Activated CD4-positive, alpha-beta T cell treated with anti-CD3 and anti-CD28 coated beads for 1 hour (primary cell): ENCODE measurements around the gene FAM25A.
"Not testable (repeated sequence)": the region's sequence is repeated elsewhere in the genome, so short reads cannot be mapped to it uniquely, and the experiment has no call there.

Source experiments
- DNase-seq: peaks from one replicate; pipeline ENCODE4 v3.0.0-alpha.2; 2020

The FAM25A gene

DNA sequence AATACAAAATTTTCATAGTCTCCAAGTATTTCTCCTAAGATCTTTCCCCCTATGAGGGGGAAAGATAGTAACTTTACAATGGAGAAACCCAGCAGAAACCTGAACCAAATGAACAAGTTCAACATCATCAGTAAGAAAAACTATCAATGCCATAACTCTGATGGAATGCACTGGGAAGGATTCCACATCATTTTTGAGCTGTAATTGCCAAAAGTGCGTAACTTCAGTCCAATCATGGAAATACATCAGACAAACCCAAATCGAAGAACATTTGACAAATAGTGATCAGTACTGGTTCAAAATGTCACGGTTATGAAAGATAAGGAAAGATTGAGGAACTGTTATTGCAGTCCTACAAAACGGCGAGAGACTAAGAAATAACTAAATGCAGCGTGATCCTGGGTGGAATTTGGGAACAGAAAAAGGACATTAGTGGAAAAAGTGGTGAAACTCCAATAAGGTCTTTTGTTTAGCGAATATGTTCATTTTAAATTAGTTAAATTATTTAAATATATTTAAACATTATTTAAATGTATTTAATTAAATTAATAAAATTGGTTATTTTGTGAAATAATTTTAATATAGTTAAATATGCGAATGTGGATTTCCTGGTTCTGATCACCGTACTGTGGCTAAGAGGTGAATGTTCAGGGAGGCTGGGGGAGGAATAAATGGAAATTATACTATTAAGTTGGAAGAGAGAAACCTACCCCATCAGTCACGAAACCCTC, 4.9 kb upstream of the FAM25A start:
- DNase-seq = not testable (repeated sequence)

- not testable (repeated sequence) for DNase-seq
These were observed 2.0 kb upstream of the FAM25A start for GRCh38 chr10:87018127-87018526.

DNA sequence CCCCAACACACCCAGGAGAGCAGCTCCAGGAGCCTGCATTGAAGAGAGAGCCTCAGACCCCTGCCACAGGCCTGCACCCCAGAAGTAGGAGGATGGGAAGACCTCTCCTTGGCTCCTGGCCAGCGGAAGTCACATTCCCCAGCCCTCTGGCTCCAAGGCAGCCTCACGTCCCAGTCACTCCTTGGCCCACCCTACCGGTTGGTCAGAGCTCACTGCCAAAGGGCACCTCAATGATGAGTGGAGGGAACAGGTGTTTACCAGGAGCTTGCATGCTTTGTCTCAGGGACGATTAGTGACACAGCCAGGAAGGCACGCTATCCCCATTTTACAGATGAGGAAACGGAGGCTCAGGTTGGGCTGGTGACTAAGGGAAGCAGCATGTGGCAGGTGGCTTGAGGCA, 1.0 kb upstream of the FAM25A start:
- not testable (repeated sequence) for DNase-seq

- DNase-seq = not testable (repeated sequence)
These were observed 590 bp upstream of the FAM25A start for GRCh38 chr10:87019504-87019903.

DNA sequence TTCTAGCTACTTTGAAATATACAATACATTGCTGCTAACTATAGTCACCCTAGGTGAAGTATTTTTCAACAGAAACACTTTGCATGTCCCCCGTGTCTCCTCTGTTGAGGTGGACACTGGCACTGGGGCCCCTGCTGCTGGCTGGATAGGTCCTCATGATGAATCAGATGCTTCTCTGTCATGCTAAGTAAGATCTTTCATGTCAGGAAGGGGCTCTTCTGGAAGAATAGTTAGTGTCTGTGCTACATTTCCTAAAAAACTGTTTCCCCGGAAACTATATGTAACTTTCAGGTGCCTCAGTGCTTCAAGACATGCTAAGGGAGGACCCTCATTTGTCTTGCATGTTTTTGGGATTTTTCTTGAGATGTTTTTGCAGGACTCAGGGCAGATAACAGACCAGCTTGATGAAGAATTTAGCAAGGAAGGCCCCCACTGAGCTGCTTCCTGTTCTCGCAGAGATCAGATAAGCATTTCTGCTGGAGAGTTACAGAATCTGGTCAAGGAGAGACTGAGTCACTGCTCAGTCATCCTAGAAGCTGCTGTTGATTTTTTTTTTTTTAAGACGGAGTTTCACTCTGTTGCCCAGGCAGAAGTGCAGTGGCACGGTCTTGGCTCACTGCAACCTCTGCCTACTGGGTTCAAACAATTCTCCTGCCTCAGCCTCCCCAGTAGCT, 5.3 kb downstream of the FAM25A start:
- DNase-seq = not testable (repeated sequence)

GRCh38 chr10:87026747-87027508, 6.8 kb downstream of the FAM25A start:
- DNase-seq = not testable (repeated sequence)

- DNase-seq = not testable (repeated sequence)
These were observed 10.3 kb downstream of the FAM25A start for GRCh38 chr10:87030419-87030818.

DNA sequence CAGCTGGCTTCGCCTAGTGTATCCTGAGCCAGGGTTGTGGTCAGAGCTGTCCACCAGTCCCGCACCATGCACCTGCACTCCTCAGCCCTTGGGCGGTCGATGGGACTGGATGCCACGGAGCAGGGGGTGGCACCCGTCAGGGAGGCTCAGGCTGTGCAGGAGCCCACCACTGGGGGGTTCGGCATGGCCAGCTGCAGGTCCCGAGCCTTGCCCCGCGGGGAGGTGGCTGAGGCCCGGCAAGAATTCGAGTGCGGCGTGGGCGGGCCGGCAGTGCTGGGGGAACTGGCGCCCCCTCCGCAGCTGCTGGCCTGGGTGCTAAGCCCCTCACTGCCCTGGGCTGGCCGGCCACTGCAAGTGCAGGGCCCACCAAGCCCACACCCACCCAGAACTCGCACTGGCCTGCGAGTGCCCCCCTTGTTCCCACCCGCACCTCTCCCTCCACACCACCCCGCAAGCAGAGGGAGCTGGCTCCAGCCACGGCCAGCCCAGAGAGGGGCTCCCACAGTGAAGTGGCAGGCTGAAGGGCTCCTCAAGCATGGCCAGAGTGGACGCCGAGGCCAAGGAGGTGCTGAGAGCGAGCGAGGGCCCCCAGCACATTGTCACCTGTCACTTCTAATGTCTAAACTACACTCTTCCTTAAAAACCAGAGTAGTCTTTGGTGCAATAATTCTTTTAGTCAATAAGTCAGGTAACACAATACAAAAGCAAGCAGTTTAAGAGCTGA, 11.0 kb downstream of the FAM25A start:
- DNase-seq = no peak

DNA sequence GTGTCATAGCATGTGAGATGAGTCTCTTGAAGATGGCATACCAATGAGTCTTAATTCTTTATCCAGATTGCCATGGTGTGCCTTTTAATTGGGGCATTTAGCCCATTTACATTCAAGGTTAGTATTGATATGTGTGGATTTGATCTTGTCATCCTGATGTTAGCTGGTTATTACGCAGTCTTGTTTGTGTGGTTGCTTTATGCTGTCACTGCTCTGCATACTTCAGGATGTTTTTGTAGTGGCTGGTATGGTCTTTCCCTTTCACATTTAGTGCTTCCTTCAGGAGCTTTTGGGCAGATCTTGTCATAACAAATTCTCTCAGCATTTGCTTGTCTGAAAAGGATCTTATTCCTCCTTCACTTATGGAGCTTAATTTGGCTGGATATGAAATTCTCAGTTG, 16.5 kb downstream of the FAM25A start:
- no peak for DNase-seq

DNA sequence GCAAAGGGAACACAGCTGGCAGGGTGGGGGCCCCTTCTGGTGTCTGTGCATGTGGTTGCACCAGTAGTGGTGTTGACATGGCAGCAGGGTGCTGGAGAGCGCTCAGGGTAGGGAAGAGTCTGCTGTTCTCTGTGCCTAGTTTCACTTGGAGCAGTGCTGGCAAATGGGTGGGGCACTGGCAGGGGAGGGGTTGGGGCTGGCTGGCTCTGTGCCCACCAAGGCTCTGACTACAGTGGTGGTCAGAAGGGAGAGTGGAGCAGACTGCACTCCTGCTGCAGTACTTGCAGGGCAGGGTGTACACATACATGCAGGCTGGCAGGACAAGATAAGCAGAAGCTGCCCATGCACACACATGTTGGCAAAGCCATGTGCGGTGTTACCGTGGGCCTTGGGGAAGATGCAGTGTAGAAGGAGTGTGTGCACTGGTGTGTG, 18.2 kb downstream of the FAM25A start:
- no peak for DNase-seq

DNA sequence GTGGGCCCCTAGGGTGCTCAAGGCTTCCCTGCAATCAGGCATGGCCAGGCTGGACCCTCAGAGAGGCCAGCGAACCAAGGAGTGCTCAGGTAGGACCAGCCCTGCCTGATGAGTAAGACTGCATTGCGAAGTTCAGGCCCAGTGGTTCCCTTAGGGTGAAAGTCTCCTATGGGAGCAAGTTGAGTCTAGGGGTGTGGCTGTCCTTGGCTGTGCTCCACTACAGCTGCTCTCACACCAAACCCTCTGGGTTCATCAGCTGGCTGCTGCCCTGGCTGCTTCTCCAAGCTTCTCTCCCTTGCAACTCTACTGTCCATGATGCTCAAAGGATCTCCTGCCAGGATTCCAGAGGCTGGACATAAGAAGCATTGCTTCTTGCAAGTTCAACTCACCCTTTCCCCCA, 18.7 kb downstream of the FAM25A start:
- no peak for DNase-seq

DNA sequence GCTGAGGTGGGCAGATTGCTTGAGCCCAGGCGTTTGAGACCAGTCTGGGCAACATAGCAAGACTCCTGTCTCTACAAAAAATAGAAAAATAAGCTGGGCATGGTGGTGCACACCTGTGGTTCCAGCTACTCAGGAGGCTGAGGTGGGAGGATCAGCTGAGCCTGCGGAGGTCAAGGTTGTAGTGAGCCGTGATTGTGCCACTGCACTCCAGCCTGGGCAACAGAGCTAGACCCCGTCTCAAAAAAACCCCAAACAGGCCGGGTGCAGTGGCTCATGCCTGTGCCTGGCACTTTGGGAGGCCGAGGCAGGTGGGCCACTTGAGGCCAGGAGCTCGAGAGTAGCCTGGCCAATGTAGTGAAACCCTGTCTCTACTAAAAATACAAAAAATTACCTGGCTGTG, 23.5 kb downstream of the FAM25A start:
- not testable (repeated sequence) for DNase-seq

- DNase-seq = no peak
These were observed 25.4 kb downstream of the FAM25A start for GRCh38 chr10:87045434-87045938.

DNA sequence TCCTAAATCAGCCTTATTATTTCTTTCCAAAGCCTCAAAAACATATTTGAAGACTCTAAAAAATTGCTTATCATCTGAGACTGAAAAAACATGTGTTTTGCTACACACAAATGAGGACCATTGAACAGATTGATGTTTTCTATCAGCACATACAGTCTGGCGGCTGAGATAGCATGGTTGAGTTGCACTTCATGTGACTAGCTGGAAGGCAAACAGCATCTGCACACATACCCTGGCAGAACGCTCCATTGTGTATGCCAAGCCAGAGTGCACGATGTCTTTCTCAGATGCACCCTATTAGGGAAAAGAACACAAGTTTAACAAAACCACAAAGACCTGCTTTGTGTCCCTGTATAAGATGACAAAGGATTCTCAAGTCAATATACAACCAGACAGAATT, 33.0 kb downstream of the FAM25A start:
- DNase-seq = no peak

- no peak for DNase-seq
These were observed 33.6 kb downstream of the FAM25A start for GRCh38 chr10:87053577-87054181.

- DNase-seq = no peak
These were observed 34.5 kb downstream of the FAM25A start for GRCh38 chr10:87054373-87055295.

DNA sequence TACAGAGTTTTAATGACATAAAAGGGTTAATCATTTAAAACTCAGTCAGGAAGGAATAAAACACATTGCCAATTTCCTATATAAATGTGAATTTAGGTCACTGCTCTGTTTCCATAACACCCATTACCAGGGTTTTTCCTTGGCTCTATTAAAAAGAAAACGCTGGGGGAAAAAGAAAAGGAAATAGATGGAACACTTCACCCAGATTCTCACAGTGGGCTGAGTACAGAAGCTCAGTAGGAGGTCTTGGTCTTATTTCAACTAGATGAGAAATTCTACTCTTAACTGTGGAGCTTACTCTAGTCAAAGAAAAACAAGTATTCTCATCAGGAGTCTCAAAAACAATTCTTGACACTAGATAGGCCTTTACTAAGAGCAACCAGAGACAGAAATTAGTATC, 38.1 kb downstream of the FAM25A start:
- no peak for DNase-seq

DNA sequence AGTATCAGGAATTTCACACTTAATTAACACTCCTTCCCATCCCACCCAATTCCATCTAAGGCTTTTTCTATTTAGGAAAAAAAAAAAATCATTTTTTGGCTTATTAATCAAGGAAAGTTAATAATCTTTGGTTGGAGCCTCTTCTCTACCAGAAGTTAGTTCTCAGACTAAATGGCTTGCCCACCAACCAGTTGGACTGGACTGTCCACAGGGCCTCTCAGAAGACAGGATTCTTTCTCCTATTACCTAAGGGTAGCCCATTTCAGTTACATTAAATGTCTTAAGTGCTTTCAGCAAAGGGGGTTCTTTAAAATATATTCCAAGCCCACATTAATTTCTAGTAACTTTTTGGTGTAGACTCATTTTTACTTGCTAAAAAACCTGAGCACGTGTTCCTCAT, 39.3 kb downstream of the FAM25A start:
- DNase-seq = no peak

DNA sequence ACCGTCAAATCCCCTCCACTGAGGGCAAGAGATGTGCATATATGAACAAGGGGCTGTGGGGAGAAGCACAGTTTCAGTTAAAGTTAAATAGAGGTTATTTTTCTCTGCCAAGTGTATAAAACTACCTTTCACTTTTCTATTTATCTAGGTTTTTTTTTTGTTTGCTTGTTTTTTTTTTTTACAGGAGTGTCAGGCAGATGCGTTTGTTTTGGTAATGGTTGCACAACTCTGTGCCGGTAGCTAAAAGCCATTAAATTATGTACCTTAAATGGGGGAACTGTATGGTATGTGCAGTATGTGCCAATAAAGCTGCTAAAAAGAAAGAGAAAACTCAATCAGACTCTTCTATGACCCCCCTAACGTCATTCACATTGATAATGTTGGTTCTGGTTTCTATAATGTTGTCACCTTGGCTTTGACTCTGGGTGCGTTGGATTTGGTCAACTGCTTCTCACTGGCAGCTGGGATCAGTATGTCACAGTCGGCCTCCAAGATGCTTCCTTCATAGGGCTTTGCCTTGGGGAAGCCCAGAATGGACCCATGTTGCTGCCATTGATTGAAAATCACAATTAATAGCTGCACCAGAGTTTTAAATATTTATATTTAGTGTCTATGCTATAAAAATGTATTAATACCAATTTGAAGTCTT, 40.3 kb downstream of the FAM25A start:
- DNase-seq = no peak

DNA sequence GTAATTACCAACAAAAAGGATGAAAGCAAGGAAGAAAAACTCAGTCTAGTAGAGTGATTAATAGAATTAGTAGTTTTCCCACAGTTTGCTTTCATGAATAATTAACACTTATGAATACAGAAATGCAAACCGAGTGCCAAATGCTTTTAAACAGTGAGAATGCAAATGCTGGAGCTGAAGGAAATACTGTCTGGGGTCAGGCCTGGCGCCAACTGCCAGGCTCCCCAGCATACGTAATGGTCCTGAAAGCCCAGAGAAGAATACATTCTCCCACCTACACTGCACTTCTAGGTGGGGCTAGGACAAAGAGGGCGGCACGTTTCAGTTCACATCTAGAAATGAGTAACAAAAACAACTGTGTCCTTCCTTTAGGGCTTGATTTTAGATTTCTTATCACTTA, 44.6 kb downstream of the FAM25A start:
- no peak for DNase-seq

GRCh38 chr10:87066178-87066577, 46.1 kb downstream of the FAM25A start:
- DNase-seq = no peak
